ENCODE measurements around the gene NRN1L.
A peak's percentile ranks its signal among the peaks of the same experiment; 100 is the strongest.
"Not testable (repeated sequence)": the region's sequence is repeated elsewhere in the genome, so short reads cannot be mapped to it uniquely, and the experiment has no call there.

Gene NRN1L

DNA sequence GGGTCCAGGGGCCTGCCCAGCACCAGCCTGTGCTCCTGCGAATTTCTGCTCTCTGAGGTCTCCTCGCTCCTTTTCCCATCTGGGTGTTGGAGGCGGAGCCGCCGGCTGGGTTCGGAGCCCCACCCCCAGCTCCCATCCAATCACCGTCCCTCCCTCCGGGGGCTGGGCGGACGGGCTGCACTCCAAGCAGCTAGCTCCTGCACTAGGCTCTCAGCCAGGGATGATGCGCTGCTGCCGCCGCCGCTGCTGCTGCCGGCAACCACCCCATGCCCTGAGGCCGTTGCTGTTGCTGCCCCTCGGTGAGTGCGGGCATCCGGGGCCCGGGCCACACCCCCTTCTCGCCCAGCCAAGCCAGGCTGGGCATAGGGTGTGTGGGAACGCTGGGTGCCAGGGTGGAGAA lies at the start of gene NRN1L:
Gene NRN1L (plus strand): TSS at position 202 of the 400 bp plus-strand sequence. CDS start 19 bp downstream, at position 221.
- DNase-seq = peak; percentile 93

- DNase-seq = not testable (repeated sequence)
These were observed 47.5 kb upstream of the NRN1L start for GRCh38 chr16:67837190-67837589.

DNA sequence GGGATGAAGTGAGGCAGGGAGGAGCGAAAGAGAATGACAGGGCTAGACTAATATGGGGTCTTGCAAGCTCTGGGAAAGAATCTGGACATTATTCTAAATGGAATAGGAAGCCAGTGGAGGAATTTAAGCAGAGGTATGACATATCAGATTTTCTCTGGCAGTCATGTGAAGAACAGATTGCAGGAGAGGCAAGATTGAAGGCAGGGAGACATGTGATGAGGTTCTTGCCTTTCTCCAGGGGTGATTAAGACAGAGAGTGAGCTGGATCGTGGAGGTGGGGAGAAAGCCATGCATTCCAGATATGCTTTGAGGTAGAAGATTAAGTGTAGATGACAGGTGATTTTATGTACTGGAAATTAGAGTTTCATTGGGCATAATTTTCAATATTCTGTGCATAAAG lies 46.9 kb upstream of the NRN1L start:
- peak; percentile 3 for DNase-seq

- no peak for DNase-seq
These were observed 43.4 kb upstream of the NRN1L start for GRCh38 chr16:67841198-67841815.

DNA sequence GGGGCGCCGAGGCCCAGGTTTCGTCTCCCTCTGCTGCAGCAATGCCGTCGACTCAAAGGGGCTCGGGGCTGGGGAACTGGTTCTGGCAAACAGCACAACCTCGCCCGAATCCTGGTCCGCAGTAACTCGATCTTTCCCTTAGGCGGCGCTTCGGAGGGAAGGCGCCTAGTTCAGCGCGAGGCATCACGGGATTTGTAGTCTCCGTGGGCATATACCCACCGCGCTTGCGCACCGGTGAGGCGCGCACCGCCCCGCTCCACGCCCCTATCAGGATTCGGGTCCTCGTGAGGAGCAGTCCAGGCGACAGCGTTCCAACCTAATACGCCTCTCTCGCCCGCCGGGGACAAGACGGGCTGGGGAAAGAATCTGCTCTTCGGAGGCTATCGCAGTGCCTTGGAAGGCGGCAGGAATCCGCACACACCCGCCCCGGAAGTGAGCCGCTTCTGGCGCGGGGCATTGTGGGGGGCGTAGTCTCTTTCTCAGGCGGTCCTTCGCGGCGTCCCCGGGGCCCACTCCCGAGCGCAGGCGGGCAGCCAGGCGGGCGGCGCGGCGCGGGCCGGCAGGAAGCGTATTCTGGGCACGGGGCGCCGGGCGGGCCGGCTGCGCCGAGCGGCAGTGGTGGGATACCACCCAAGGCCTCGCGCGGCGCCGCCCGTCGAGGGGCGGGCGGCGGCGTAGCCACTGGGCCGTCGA lies 42.7 kb upstream of the NRN1L start, which contains the start of gene THAP11:
Gene THAP11 (plus strand): TSS at position 505 of the 693 bp plus-strand sequence. CDS start 235 bp downstream, outside the sequence.
- DNase-seq = peak; percentile 98

DNA sequence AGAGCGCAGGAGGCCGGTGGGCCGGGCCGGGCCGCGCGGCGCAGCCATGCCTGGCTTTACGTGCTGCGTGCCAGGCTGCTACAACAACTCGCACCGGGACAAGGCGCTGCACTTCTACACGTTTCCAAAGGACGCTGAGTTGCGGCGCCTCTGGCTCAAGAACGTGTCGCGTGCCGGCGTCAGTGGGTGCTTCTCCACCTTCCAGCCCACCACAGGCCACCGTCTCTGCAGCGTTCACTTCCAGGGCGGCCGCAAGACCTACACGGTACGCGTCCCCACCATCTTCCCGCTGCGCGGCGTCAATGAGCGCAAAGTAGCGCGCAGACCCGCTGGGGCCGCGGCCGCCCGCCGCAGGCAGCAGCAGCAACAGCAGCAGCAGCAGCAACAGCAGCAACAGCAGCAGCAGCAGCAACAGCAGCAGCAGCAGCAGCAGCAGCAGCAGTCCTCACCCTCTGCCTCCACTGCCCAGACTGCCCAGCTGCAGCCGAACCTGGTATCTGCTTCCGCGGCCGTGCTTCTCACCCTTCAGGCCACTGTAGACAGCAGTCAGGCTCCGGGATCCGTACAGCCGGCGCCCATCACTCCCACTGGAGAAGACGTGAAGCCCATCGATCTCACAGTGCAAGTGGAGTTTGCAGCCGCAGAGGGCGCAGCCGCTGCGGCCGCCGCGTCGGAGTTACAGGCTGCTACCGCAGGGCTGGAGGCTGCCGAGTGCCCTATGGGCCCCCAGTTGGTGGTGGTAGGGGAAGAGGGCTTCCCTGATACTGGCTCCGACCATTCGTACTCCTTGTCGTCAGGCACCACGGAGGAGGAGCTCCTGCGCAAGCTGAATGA lies 42.0 kb upstream of the NRN1L start:
- peak; percentile 71 for DNase-seq

DNA sequence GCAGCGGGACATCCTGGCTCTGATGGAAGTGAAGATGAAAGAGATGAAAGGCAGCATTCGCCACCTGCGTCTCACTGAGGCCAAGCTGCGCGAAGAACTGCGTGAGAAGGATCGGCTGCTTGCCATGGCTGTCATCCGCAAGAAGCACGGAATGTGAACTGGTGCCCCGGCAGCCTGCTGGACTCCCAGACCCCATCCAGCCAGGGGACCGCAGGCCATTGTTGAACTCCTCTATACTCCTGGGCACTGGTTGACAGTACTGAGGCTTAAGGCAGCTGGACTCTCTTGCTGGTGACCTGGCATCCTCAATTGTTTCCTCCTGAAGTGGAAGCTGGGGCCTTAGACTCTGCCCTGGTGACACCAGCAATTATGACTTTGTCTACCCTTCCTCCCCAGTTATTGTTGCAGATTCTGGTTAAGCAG lies 41.3 kb upstream of the NRN1L start:
- DNase-seq = peak; percentile 46

DNA sequence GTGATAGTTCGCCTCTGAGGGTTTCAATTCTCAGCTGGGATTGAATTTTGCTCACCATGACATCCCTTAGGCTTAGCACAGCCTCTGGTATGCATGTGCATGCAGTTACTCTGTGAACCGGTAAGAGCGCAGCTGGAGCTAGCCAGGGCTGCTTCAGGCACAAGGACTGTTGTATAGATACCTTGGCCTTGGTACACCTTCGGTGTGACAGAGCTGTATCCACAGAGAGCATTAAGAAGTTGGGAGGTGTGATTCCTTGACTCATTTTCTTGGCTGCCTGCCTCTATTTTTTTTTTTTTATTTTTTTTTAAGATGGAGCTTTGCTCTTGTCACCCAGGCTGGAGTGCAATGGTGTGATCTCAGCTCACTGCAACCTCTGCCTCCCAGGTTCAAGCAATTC lies 40.2 kb upstream of the NRN1L start:
- DNase-seq = peak; percentile 55

DNA sequence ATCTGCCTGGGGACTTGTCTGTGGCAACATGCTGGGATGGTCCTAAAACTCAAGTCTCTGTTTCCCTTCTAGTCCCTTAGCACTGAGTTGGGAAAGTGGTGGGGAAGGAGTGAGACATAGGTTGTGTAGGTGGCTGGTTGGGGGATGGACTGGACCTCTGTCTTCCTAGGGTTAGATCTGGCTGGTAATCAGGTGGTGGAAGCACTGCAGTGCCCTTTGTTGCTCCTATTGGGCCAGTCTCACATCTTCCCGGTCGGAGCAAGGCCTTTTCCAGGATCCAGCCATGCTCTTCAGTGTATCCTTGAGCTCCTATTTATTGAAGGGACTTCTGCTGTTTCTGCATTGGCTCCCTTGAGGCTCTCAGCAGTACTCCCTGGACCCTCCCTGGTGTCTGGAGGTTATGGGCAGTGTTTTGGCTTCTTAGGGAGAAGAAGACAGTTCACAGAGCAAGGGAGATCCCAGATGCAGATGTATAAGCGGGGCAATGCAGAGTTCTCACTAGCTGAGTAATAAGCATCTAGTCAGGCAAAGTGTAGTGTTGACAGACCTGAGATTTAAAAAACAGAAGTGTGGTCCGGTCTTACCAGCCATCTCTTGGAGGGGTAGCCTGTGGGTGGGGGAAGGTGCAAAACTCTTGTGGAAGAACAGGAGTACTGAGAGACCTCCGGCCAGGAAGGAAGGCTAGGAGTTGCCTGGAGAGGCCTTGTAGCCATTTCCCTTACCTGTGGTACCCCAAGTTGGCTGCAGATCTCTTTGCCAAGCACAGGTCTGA lies 39.2 kb upstream of the NRN1L start:
- DNase-seq = peak; percentile 37

- DNase-seq = no peak
These were observed 38.7 kb upstream of the NRN1L start for GRCh38 chr16:67846063-67846319.

GRCh38 chr16:67846320-67847063 lies 38.2 kb upstream of the NRN1L start, which contains the start of gene NUTF2:
Gene NUTF2, plus strand, starts transcription at chr16:67846933. Its CDS starts 18,198 bp downstream, at chr16:67865131.
- peak; percentile 99 for DNase-seq

GRCh38 chr16:67847064-67847861 lies 37.4 kb upstream of the NRN1L start, which contains the start of gene CENPT:
Gene CENPT, minus strand, starts transcription at chr16:67847693. Its CDS starts 13,834 bp downstream, at chr16:67833859.
- DNase-seq = peak; percentile 78

DNA sequence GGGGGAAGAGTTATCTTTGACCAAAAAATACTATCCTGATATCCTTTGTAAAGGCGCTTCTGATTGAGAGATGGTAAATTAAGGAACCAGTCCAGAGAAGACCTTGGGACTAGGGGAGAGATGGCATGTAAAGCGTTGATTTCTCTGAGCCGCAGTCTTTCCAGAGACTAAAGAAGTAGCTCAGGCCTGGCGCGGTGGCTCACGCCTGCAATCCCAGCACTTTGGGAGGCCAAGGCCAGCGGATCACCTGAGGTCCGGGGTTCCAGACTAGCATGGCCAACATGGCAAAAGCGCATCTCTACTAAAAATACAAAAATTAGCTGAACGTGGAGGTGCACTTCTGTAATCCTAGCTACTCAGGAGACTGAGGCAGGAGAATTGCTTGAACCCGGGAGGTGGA lies 36.6 kb upstream of the NRN1L start:
- no peak for DNase-seq

DNA sequence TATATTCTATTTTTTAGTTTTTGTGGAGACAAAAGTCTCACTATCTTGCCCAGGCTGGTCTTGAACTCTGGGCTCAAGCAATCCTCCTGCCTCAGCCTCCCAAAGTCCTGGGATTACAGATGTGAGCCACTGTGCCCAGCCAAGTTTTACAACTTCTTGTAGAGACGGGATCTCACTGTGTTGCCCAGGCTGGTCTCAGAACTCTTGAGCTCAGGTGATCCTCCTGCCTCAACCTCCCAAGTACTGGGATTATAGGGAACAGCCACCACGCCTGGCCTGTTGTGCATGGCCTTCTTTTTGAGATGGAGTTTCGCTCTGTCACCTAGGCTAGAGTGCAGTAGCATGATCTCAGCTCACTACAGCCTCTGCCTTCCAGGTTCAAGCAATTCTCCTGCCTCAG lies 31.0 kb upstream of the NRN1L start:
- DNase-seq = no peak

- DNase-seq = no peak
These were observed 28.9 kb upstream of the NRN1L start for GRCh38 chr16:67855789-67856188.

DNA sequence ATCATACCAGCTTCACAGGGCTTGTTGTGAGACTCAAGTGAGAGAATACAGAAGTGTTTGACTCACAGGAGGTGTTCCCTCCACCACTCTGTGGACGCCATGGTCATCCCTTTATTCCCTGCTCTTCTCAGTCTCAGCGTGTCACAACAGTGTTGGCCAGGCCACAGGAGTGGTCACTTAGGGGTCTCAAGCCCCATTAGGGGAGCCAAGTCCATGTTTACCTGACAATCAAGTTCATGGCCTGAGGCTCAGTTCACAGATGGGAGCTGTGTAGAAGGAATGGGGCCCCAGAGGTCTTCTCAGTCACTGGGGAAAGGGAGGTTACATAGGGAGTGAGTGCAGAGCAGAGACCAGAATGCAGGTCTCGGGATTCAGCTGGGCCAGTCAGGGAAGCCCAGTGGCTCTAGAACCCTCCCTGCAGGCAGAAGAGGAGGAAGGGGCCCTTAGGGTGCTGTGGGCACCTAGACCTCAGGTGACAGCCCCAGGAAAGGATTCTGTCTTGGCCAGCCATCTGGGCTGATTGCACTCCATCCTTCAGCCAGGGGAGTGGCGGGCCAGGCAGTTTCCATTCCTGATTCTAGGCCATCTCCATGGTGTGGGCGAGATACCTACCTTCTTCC lies 27.6 kb upstream of the NRN1L start:
- no peak for DNase-seq

GRCh38 chr16:67857547-67858233 lies 27.0 kb upstream of the NRN1L start:
- no peak for DNase-seq

- no peak for DNase-seq
These were observed 26.2 kb upstream of the NRN1L start for GRCh38 chr16:67858500-67858899.

DNA sequence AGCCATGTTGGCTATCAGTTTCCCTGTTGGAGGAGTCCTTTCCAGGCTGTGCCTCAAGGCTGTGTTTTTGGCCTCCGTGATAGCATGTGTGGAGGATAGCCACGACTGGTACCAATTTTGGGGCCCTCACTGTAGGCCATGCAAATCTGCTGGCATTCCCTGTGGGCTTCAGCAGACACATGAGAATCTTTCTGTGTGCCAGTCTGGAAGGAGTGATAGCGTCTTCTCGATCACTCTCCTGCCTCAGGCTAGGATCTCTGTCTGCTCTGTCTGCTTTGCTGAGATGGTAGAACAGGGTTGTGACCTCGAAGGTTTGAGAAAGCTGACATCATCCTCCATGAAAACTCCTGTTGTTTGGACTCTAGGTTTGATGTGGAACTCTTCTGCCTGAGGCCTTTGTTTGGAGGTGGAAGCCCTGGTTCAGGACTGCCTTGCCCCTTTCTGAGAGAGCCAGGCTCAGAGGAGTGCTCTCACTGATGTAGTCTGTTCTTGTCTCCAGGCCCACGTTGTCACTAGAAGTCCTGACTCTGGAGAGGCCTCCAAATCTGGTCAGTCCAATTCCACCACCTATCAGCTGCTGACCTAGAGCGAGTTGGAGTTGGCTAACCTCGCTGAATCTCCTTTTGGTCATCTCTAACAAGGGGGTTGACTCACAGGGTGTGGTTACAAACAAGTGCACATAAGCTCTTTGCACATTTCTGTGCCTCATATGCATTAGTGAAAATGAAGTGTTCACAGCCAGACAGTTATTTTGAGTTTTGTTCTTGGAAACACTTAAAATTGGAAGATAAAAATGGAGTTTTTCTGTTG lies 23.9 kb upstream of the NRN1L start:
- no peak for DNase-seq

All from NCI-H82 (cell line).